Tibial nerve (tissue), 4 donors: ENCODE results near the gene KLHL22. TPM values are rescaled to one million over a fixed set of nuclear protein-coding genes. Genes with fewer than 3 reads are reported as not detected.
"Not testable (repeated sequence)": the region's sequence is repeated elsewhere in the genome, so short reads cannot be mapped to it uniquely, and the experiment has no call there.

Experiments used
- DNase-seq, 2 donors: peaks; one replicate each; pipeline ENCODE4 v3.0.0-alpha.2; 2019; ENCODE audit warnings: low spot score in 2 of 2
- H3K27ac ChIP-seq, 4 donors: fragments of 200-600 bp; sonication (generic) in 3 of 4; one replicate each; pipeline ENCODE4 v1.5.1; 2017 to 2019; ENCODE audit warnings: mild to moderate bottlenecking in 1 of 4
- H3K27me3 ChIP-seq, 2 donors: fragments of 200-600 bp; sonication (generic) in 1 of 2; one replicate each; pipeline versions ENCODE4 v1.5.1 to v1.6.0; 2017 to 2019
- H3K36me3 ChIP-seq, 3 donors: fragments of 200-600 bp; sonication (generic); one replicate each; pipeline ENCODE4 v1.5.1; 2018 to 2019
- H3K4me1 ChIP-seq, 4 donors: fragments of 200-600 bp; sonication (generic) in 3 of 4; one replicate each; pipeline ENCODE4 v1.5.1; 2017 to 2019
- H3K4me3 ChIP-seq, 4 donors: fragments of 200-600 bp; sonication (generic) in 3 of 4; one replicate each; pipeline ENCODE4 v1.5.1; 2017 to 2019; ENCODE audit warnings: mild to moderate bottlenecking in 1 of 4, moderate library complexity in 1 of 4
- H3K9me3 ChIP-seq, 4 donors: fragments of 200-600 bp; sonication (generic) in 3 of 4; one replicate each; pipeline ENCODE4 v1.5.1; 2017 to 2019
- EP300 ChIP-seq, 2 donors: sonication (generic); formaldehyde crosslinking; IDR thresholded peaks; one replicate each; pipeline ENCODE4 v1.6.1; 2017; ENCODE audit warnings: antibody characterized with exemption in 2 of 2, mild to moderate bottlenecking in 1 of 2
- POLR2A ChIP-seq, 2 donors: fragments of 450-650 bp; IDR thresholded peaks; one replicate each; pipeline ENCODE4 v1.6.1; 2017; ENCODE audit warnings: antibody characterized with exemption in 2 of 2, mild to moderate bottlenecking in 2 of 2, moderate library complexity in 2 of 2
- WGBS, 2 donors: methylation state at CpG; one replicate each; pipeline ENCODE4 v1.1.5; 2018; 5-methylcytosine and 5-hydroxymethylcytosine counted together
- small RNA-seq: library from RNA; depleted of rRNA; stranded (forward); fragments of <200 nt; gene quantifications from one replicate; pipeline ENCODE3, GENCODE V24; 2016
- total RNA-seq, 4 donors: library from RNA; depleted of rRNA; stranded (reverse); fragments of >200 nt; gene quantifications; one replicate each; pipeline ENCODE4 v1.1.0, GENCODE V29; 2016
- TF ChIP-seq, protein P1 (sequence below), 5 experiments: fragments of 200-600 bp in 3 of 5; fragments of 450-650 bp in 2 of 5; sonication (generic) in 3 of 5; IDR thresholded peaks; one replicate each; pipeline ENCODE4 v1.5.1; 2016 to 2019; ENCODE audit warnings: antibody characterized with exemption in 5 of 5, mild to moderate bottlenecking in 3 of 5, moderate library complexity in 2 of 5

Gene KLHL22
- total RNA-seq, 4 donors from 2014 or later: 31.6 to 50.4 (median 41.4) TPM

DNA sequence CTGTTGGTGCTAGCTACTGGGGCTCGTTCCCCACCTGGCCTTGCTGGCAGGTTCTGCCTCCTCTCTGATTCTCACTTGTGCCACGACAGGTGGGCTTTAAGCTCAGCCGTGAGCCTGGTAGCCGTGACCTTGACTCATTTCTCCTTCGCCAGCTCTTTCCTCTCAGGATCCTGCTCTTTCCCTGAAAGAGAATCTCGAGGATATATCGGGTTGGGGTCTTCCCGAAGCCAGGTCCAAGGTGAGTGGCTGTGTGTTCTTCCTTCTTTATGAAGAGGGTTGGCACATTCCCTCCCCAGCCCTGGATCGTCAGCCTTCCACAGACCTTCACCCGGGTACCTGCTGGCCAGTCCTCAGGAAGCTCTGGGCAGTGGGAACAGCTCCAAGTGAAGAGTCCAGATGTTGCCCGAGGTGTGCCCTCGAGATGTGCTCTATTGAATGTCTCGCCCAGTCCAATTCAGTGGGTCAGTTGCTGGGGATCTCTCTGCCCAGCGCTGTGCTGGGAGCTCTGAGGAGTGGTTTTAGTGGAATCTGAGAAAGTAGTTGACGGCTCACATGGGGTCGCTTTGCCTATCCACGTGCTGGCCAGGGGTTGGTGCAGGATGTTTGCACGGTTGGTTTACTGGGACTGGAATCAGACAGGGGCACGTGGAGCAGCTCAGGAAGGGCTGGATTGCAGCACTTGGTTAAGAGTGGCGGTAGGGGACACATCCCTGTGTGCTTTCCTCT, 100.3 kb downstream of the KLHL22 start:
- no peaks in the 10 kb centered on the region for H3K36me3 ChIP-seq
- TF ChIP-seq, protein P1, sequence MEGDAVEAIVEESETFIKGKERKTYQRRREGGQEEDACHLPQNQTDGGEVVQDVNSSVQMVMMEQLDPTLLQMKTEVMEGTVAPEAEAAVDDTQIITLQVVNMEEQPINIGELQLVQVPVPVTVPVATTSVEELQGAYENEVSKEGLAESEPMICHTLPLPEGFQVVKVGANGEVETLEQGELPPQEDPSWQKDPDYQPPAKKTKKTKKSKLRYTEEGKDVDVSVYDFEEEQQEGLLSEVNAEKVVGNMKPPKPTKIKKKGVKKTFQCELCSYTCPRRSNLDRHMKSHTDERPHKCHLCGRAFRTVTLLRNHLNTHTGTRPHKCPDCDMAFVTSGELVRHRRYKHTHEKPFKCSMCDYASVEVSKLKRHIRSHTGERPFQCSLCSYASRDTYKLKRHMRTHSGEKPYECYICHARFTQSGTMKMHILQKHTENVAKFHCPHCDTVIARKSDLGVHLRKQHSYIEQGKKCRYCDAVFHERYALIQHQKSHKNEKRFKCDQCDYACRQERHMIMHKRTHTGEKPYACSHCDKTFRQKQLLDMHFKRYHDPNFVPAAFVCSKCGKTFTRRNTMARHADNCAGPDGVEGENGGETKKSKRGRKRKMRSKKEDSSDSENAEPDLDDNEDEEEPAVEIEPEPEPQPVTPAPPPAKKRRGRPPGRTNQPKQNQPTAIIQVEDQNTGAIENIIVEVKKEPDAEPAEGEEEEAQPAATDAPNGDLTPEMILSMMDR (IDR thresholded peaks at IDR 0.05): no peak
- TF ChIP-seq EP300 (IDR thresholded peaks at IDR 0.05): no peak
- no peak for TF ChIP-seq POLR2A (IDR thresholded peaks at IDR 0.05)
- DNase-seq: no peak
- no peak overlapping the region for H3K27ac ChIP-seq
- H3K4me3 ChIP-seq: peak overlapping the region in 1 of 4 donors; percentile 63
- H3K9me3 ChIP-seq: no peaks in the 10 kb centered on the region
- 77 to 82% methylated on average over 19 to 20 of the region's 20 CpGs for WGBS, 2 donors
- no peaks in the 10 kb centered on the region for H3K27me3 ChIP-seq
- H3K4me1 ChIP-seq: peaks cover 0 to 35% (median 11%) of the 10 kb centered on the region in 4 donors

DNA sequence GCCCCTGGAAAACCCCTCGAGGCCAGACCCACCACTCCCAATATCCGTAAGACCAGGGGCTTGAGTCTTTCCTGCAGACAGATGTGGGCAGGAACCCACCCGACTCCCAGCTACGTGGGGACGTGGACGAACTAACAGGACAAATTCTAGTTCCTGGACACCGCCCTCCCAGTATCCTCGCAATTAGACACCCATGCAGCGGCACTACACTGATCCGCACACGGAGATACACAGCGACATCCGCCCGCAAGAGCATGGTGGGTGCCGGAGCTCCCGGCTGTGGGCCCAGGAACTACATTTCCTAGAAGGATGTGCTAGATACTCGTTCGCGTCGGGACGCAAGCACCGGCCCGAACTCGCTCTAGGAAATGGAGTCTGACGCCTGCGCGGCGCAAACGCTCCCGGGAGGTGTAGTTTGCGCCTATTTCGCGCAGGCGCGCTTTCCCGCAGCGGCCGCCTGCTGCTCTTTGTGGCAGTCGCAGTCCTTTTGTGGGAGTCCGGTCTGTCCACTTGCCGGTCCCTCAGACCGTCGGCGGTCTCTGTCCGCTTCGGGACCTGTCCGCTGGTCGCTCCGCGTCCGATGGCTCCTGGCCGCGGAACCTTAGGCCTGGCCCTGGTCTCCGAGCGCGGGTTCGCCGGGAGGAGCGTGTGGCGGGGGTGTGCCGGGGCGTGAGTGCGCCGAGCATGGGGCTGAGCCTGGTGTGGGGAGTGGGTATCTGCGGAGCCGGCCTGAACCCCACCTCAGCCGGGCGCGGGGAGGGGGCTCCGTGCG, 101.7 kb downstream of the KLHL22 start, which contains the start of gene ZNF74:
Gene ZNF74 (plus strand): TSS at position 447 of the 772 bp plus-strand sequence. CDS start 478 bp downstream, outside the sequence.
- H3K27ac ChIP-seq: peak within 1 kb of the TSS; percentile 46 to 80 (median 70)
- peaks cover 0 to 35% (median 11%) of the 10 kb centered on the region in 4 donors for H3K4me1 ChIP-seq
- no peaks in the 10 kb centered on the region for H3K36me3 ChIP-seq
- DNase-seq: peak; percentile 75 to 80
- 0 to 3% methylated on average over 8 to 14 of the region's 71 CpGs for WGBS, 2 donors
- peak; percentile 84 to 85 for TF ChIP-seq EP300 (IDR thresholded peaks at IDR 0.05)
- peak in 1 of 2 donors; percentile 53 for TF ChIP-seq POLR2A (IDR thresholded peaks at IDR 0.05)
- TF ChIP-seq, protein P1 (IDR thresholded peaks at IDR 0.05): peak in 2 of 5 experiments; percentile 16 to 30
- H3K4me3 ChIP-seq: peak within 1 kb of the TSS; percentile 56 to 83 (median 63)
- H3K9me3 ChIP-seq: peaks cover 0 to 3% (median 0%) of the 10 kb centered on the region in 4 donors
- H3K27me3 ChIP-seq: no peaks in the 10 kb centered on the region

DNA sequence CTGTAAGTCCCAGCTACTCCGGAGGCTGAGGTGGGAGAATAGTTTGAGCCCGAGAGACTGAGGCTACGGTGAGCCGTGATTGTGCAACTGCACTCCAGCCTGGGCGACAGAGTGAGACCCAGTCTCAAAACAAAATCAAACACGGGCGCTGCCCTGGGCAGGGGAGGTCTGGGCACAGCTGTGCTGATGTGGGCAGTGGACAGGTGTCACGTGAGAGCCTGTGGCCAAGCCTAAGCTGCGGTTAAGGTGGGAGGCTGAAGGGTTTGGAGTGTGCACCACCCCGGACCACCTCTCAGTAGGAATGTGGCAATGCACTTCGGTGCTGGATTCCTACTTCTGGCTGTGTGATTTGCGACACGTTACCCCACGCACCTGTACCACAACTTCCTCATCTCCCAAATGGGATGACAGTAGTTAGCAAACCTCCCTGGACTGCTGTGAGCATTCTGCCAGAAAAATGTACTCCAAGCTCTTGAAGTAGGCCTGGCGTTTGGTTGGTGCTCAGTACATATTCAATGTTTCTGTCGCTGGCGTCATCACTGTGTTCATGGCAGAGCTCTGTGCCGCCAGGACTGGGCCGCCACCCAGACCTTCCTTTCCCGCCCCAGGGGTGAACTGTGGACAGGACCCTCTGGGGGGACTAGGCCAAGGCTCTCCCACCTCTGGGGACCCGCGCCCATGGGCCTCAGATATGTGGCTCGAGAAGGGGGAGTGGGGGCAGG, 102.5 kb downstream of the KLHL22 start:
- TF ChIP-seq POLR2A (IDR thresholded peaks at IDR 0.05) (no peak), EP300 (IDR thresholded peaks at IDR 0.05) (no peak)
- TF ChIP-seq, protein P1 (IDR thresholded peaks at IDR 0.05): no peak
- DNase-seq: no peak
- WGBS, 2 donors: 91 to 94% methylated on average over 23 of the region's 23 CpGs
- Histone ChIP-seq H3K4me1 (peaks cover 0 to 35% (median 11%) of the 10 kb centered on the region in 4 donors), H3K27me3 (no peaks in the 10 kb centered on the region), H3K27ac (peak overlapping the region in 3 of 4 donors; percentile 60 to 80 (median 79)), H3K4me3 (peak overlapping the region; percentile 56 to 83 (median 63)), H3K9me3 (peaks cover 0 to 3% (median 0%) of the 10 kb centered on the region in 4 donors), H3K36me3 (no peaks in the 10 kb centered on the region)

DNA sequence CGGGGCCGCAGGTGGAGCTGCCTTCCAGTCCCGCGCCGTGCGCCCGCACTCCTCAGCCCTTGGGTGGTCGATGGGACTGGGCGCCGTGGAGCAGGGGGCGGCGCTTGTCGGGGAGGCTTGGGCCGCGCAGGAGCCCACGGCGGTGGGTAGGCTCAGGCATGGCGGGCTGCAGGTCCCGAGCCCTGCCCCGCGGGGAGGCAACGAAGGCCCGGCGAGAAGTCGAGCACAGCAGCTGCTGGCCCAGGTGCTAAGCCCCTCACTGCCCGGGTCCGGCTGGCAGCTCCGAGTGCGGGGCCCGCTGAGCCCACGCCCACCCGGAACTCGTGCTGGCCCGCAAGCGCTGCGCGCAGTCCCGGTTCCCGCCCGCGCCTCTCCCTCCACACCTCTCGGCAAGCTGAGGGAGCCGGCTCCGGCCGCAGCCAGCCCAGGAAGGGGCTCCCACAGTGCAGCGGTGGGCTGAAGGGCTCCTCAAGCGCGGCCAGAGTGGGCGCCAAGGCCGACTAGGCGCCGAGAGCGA, 103.2 kb downstream of the KLHL22 start:
- not testable (repeated sequence) for H3K36me3 ChIP-seq, DNase-seq, H3K27me3 ChIP-seq, H3K9me3 ChIP-seq, H3K4me3 ChIP-seq, H3K27ac ChIP-seq
- 96 to 97% methylated on average over 34 to 49 of the region's 53 CpGs for WGBS, 2 donors
- peaks cover 0 to 35% (median 11%) of the 10 kb centered on the region in 4 donors for H3K4me1 ChIP-seq

Small RNA genes within 50 kb of the gene (small RNA-seq; reads per million reads assigned to genes)
- gene RF00019 (not detected), gene RN7SL812P (not detected), gene RNU6-225P (not detected), gene RNY1P9 (not detected)

Other genes starting within 250 kb of the KLHL22 start
- 1 to 10 TPM; 2.5 to 6.9 (median 3.6) TPM for gene RTN4R, start 227.5 kb downstream of the KLHL22 start, total RNA-seq
- 10 to 100 TPM; 57.6 to 87.9 (median 66.8) TPM for gene DGCR6L, start 175.7 kb downstream of the KLHL22 start, total RNA-seq
- 10 to 100 TPM in 2 of 4 donors, 1 to 10 TPM in 2; 8.7 to 13.5 (median 10.2) TPM for gene ZNF74, start 101.6 kb downstream of the KLHL22 start, total RNA-seq
- 10 to 100 TPM; 28.4 to 72.0 (median 53.1) TPM for gene SCARF2, start 58.0 kb downstream of the KLHL22 start, total RNA-seq
- gene MED15, start 11.8 kb upstream of the KLHL22 start, total RNA-seq: 100 to 1,000 TPM in 2 of 4 donors, 10 to 100 TPM in 2; 49.2 to 147 (median 102) TPM